Measurements from ENCODE around the gene LRCOL1.
"Not testable (repeated sequence)": the region's sequence is repeated elsewhere in the genome, so short reads cannot be mapped to it uniquely, and the experiment has no call there.

The LRCOL1 gene

DNA sequence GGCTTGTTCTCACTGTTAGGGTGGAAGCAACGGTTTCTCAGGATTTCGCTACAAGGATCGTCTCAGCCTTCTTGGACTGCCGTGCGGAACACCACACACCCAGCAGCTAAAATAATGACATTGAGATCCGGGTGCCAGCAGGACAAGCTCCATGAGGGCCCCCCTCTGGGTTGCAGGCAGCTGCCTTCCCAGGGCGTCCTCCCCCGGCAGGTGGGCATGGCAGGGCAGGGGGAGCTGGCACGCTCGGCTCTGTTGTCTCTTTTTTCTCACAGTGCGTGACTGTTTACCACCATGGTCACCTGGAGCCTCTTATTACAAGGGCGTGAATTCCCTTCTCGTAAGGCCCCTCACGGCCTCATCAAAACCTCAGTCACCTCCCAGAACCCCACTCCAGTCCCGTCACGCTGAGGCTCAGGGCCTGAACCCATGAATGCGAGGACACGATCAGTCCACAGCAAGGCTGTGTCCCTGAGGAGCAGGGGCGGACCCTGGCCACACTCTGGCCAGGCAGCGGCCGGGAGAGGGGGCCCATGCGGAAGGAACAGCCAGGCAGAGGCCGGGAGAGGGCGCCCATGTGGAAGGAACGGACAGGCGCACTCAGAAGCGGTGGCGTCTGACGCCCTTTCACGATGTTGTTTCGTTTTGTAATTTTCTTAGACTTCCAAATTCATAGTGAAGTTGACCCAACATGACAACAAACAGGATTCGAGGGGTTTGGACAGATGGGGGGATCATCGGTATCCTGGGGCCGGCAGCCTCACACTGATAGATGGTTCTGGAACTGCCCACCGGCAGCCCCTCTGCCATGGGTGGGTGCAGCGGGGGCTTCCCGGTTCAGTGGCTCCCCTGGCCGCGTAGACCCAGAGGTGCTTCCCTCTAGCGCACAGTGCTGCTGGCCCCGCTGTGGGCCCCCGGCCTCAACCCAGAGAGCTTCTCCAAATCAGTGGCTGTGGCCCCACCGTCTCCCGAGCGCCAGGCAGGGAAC is 10.0 kb downstream of the LRCOL1 start:
- DNase-seq = peak in 10 of 14 donors; percentile 4 to 59 (median 22)

DNA sequence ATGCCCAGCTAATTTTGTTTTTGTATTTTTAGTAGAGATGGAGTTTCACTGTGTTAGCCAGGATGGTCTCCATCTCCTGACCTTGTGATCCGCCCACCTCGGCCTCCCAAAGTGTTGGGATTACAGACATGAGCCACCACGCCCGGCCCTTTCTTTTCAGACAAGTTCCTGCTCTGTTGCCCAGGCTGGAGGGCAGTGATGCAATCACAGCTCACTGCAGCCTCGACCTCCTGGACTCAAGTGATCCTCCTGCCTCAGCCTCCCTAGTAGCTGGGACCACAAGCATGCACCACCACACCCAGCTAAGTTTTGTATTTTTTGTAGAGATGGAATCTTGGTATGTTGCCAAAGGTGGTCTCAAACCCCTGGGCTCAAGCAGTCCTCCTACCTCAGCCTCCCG is 10.9 kb downstream of the LRCOL1 start:
- DNase-seq = not testable (repeated sequence)

DNA sequence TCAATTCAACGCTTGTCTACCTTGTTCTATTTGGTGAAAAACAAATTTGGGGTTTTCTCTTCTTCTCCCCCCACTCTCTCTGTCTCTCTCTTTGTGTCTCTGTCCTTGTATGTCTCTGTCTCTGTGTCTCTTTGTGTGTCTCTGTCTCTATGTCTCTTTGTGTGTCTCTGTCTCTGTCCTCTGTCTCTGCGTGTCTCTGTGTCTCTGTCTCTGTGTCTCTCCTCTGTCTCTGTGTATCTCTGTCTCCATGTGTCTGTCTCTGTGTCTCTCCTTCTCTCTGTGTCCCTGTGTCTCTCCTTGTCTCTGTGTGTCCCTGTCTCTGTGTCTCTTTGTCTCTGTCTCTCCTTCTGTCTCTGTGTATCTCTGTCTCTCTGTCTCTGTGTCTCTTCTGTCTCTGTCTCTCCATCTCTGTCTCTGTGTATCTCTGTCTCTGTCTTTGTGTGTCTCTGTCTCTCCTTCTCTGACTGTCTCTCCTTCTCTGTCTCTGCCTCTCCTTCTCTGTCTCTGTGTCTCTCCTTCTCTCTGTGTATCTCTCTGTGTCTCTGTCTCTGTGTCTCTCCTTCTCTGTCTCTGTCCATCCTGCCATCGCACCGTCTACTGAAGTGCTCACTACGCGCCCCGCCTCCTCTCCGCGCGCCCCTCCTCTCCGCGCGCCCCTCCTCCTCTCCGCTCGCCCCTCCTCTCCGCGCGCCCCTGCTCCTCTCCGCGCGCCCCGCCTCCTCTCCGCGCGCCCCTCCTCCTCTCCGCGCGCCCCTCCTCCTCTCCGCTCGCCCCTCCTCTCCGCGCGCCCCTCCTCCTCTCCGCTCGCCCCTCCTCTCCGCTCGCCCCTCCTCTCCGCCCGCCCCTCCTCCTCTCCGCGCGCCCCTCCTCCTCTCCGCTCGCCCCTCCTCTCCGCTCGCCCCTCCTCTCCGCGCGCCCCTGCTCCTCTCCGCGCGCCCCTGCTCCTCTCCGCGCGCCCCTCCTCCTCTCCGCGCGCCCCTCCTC is 12.8 kb downstream of the LRCOL1 start:
- DNase-seq = no peak

GRCh38 chr12:132596016-132596415 is 14.4 kb downstream of the LRCOL1 start:
- DNase-seq = no peak

GRCh38 chr12:132595183-132595582 is 15.2 kb downstream of the LRCOL1 start:
- no peak for DNase-seq

GRCh38 chr12:132593938-132594358 is 16.4 kb downstream of the LRCOL1 start:
- peak in 12 of 14 donors; percentile 9 to 91 (median 56) for DNase-seq

- no peak for DNase-seq
Measured at GRCh38 chr12:132593521-132593920, 16.9 kb downstream of the LRCOL1 start.

DNA sequence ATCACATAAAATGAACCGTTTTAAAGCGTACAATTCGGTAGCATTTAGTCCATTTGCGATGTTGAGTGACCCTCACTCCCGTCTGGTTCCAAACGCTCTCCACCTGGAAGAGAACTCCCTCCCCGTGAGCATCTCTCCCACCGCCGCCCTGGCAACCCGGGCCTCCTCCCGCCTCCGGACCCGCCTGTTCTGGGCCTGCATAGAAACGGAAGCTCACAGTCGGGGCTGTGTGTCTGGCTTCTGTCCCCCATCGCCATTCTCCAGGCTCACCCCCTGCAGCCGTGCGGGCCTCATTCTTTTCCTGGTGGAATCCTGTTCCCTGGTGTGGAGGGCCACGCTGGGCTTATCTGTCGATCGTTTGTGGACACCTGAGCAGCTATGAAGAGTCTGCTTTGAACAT is 17.3 kb downstream of the LRCOL1 start:
- DNase-seq = no peak

- no peak for DNase-seq
Measured at GRCh38 chr12:132592282-132592970, 18.0 kb downstream of the LRCOL1 start.

- DNase-seq = no peak
Measured at GRCh38 chr12:132591107-132591935, 19.1 kb downstream of the LRCOL1 start.

GRCh38 chr12:132588821-132589669 is 21.3 kb downstream of the LRCOL1 start:
- DNase-seq = no peak

DNA sequence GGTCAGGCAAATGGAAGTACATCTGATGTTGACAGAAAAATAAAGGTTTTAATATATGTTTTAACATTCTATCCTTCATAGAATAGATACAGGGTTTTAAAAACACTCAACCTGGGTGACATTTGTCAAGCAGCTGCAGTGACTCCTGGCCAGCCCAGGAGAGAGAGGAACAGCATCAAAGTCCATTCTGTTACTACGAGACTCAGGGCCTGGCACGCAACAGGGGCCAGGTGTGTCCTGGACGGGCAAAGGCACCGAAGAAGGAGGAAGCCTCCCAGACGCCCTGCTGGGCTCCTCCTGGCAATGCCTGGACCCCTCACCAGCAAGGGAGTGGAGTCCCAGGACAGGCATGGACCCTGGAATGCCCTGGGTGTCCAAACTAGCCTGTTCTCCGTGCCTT is 22.1 kb downstream of the LRCOL1 start:
- DNase-seq = no peak

- no peak for DNase-seq
Measured at GRCh38 chr12:132587781-132588180, 22.6 kb downstream of the LRCOL1 start.

GRCh38 chr12:132586929-132587328 is 23.5 kb downstream of the LRCOL1 start:
- no peak for DNase-seq

GRCh38 chr12:132585177-132585576 is 25.2 kb downstream of the LRCOL1 start:
- DNase-seq = no peak

- DNase-seq = no peak
Measured at GRCh38 chr12:132584429-132584828, 26.0 kb downstream of the LRCOL1 start.

DNA sequence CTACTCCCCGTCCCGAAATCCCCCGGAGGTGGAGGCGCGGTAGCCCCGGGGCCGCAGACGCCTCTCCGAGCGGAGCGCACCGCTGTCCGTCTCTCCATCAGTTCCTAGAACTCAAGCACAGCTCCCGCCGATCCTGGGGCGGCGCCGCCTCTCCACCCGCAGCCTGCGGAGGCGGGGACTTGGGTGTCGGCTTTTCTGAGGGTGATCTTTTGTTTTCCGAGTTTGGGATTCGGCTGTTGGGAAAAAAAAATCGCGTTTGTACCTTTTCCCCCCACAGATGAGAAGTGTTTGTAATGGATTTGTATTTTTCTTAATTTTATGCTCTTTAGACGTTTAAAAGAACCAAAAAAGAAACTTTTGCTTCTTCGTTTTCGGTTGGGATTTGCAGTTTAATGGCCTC is 26.6 kb downstream of the LRCOL1 start:
- no peak for DNase-seq

DNA sequence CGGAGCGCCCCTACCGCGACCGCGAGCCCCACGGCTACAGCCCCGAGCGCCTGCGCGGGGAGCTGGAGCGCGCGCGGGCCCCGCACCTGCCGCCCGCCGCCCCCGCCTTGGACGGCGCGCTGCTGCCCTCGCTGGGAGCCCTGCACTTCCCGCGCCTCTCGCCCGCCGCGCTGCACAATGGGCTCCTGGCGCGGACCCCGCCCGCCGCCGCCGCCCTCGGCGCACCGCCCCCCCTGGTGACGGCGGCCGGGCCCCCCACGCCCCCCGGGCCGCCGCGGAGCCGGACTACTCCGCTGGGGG is 27.0 kb downstream of the LRCOL1 start:
- DNase-seq = no peak

DNA sequence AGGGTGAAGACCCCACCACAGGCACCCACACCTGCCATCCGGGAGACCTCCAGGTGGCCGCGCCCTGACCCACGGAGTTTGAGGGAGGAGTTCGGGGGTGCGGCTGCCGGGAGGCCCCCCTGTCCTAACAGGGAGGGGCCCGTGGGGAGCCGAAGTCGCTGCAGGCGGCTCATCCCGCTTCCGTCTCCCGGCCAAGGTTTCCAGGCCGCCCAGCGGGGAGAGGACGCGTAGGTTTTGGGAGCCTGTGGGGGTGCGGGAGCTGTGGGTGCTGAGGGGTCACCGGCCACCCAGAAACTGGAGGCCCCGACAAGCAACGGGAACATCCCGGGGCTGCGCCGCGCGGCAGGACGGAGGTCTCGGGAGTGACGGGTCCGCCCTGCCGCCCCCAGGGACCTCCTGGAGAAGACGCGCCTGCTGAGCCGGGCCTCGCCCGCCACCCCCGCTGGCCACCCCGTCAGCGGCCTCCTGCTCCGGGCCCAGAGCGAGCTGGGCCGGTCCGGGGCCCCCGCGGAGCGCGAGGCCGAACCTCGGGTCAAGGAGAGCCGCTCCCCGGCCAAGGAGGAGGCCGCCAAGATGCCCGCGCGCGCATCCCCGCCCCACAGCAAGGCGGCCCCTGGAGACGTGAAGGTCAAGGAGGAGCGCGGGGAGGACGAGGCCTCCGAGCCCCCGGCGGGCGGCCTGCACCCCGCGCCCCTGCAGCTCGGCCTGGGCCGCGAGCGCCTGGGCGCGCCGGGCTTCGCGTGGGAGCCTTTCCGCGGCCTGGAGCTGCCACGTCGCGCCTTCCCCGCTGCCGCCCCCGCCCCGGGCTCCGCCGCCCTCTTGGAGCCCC is 27.6 kb downstream of the LRCOL1 start:
- DNase-seq = no peak

- no peak for DNase-seq
Measured at GRCh38 chr12:132582058-132582420, 28.3 kb downstream of the LRCOL1 start.
